Small intestine (tissue), 7 donors: Measurements from ENCODE around the gene SEPTIN1. TPM values are rescaled to one million over a fixed set of nuclear protein-coding genes. Genes with fewer than 3 reads are reported as not detected.
"Not testable (repeated sequence)": the region's sequence is repeated elsewhere in the genome, so short reads cannot be mapped to it uniquely, and the experiment has no call there.

ENCODE experiments used
- DNase-seq, 2 donors: peaks; one replicate each; pipeline versions ENCODE4 v3.0.0 to v3.0.0-alpha.2; 2013
- FAIRE-seq: peaks from 2 replicates; lab custom pipeline; 2012; peaks lifted over from hg19 to GRCh38; lab: Jason Lieb, UNC
- H3K27ac ChIP-seq, 3 donors: one replicate each; pipeline ENCODE4 v1.5.1; 2013; ENCODE audit warnings: low read length in 2 of 3, mild to moderate bottlenecking in 2 of 3, control low read depth in 1 of 3, inconsistent platforms in 1 of 3, low read depth in 1 of 3, moderate library complexity in 1 of 3
- H3K27me3 ChIP-seq, 3 donors: one replicate each; pipeline ENCODE4 v1.6.1; 2013; ENCODE audit warnings: low read length in 3 of 3, inconsistent platforms in 1 of 3; ENCODE audit not compliant: control insufficient read depth in 3 of 3, insufficient read depth in 3 of 3
- H3K36me3 ChIP-seq, 3 donors: one replicate each; pipeline ENCODE4 v1.6.1; 2013; ENCODE audit warnings: low read length in 3 of 3, inconsistent platforms in 1 of 3, low read depth in 1 of 3, mild to moderate bottlenecking in 1 of 3, moderate library complexity in 1 of 3; ENCODE audit not compliant: control insufficient read depth in 3 of 3, insufficient read depth in 2 of 3
- H3K4me1 ChIP-seq, 3 donors: one replicate each; pipeline ENCODE4 v1.6.1; 2013; ENCODE audit warnings: low read length in 2 of 3, inconsistent platforms in 1 of 3, low read depth in 1 of 3, mild to moderate bottlenecking in 1 of 3, moderate library complexity in 1 of 3; ENCODE audit not compliant: control insufficient read depth in 3 of 3, insufficient read depth in 2 of 3
- H3K4me3 ChIP-seq, 3 donors: one replicate each; pipeline ENCODE4 v1.5.1; 2013; ENCODE audit warnings: low read length in 3 of 3, control low read depth in 1 of 3, inconsistent platforms in 1 of 3, low read depth in 1 of 3, mild to moderate bottlenecking in 1 of 3, moderate library complexity in 1 of 3
- H3K9me3 ChIP-seq, 2 donors: one replicate each; pipeline ENCODE4 v1.6.1; 2013; ENCODE audit warnings: low read depth in 1 of 2, low read length in 1 of 2; ENCODE audit not compliant: control insufficient read depth in 2 of 2, insufficient read depth in 1 of 2
- WGBS, 3 donors: extraction: QIAGEN DNeasy Blood & Tissue Kit; methylation state at CpG; one replicate each; pipeline ENCODE4 v1.1.7; 2013; 5-methylcytosine and 5-hydroxymethylcytosine counted together
- polyA plus RNA-seq, 4 donors: library from polyadenylated mRNA; stranded (reverse) in 3 of 4; unstranded in 1 of 4; fragments of 200-250 nt in 3 of 4; fragments of 120-200 nt in 1 of 4; gene quantifications; one replicate each; pipeline versions ENCODE4 v1.2.1 to v1.2.3, GENCODE V29; 2013
- donor health status: healthy with polysubstance abuse.
- donor health status: control.
- donor health status: control.
- donor health status: Bipolar disorder and iron deficiency.
- donor health status: healthy.

Gene SEPTIN1
- polyA plus RNA-seq, 4 donors, result 4.8 to 21.1 (median 6.4) TPM

DNA sequence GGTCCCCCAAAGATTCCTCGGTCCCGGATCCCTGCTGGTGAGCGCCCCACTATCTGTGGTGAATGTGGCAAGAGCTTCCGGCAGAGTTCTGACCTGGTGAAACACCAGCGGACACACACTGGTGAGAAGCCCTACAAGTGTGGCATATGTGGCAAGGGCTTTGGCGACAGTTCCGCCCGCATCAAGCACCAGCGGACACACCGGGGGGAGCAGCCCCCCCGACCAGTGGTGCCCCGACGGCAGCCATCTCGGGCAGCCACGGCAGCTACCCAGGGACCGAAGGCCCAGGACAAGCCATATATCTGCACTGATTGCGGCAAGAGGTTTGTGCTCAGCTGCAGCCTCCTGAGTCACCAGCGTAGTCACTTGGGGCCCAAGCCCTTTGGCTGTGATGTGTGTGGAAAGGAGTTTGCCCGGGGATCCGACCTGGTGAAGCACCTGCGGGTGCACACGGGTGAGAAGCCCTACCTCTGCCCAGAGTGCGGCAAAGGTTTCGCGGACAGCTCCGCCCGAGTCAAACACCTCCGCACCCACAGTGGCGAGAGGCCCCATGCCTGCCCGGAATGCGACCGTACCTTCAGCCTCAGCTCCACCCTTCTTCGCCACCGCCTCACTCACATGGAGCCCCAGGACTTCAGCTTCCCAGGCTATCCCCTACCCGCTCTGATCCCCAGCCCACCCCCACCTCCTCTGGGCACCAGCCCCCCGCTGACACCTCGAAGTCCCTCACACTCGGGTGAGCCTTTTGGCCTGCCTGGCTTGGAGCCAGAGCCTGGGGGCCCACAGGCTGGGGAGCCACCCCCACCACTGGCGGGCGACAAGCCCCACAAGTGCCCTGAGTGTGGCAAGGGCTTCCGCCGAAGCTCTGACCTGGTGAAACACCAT is 15.7 kb upstream of the SEPTIN1 start:
- H3K36me3 ChIP-seq, result peaks cover 0 to 22% (median 0%) of the 10 kb centered on the region in 3 donors
- DNase-seq (peak in 1 of 2 donors; percentile 2), FAIRE-seq (no peak)
- no peak overlapping the region for H3K27ac ChIP-seq
- H3K4me3 ChIP-seq, result no peak overlapping the region
- no peaks in the 10 kb centered on the region for H3K9me3 ChIP-seq
- no peaks in the 10 kb centered on the region for H3K27me3 ChIP-seq
- 87 to 93% (median 89%) methylated on average over 35 to 42 of the region's 42 CpGs for WGBS, 3 donors
- peaks cover 0 to 30% (median 2%) of the 10 kb centered on the region in 3 donors for H3K4me1 ChIP-seq

DNA sequence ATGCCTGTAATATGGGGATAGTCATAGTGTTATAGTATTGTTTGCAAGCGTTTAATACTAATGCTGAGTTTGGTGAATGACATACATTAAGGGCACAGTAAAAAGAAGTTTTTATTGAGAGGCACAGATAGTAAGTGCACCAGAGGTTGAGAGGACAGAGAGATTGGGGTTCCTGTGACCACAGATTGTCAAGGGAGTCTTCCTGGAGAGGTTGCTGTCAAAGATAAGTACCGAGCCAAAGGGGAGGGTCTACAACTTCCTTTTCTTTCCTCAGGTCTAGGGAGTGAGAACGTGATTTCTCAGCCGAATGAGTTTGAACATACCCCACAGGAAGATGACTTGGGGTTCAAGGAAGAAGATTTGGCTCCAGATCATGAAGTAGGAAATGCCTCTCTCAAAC is 14.7 kb upstream of the SEPTIN1 start:
- DNase-seq, result peak in 1 of 2 donors; percentile 1
- H3K27me3 ChIP-seq, result no peaks in the 10 kb centered on the region
- peaks cover 0 to 22% (median 0%) of the 10 kb centered on the region in 3 donors for H3K36me3 ChIP-seq
- FAIRE-seq, result no peak
- H3K9me3 ChIP-seq, result no peaks in the 10 kb centered on the region
- H3K4me3 ChIP-seq, result no peak overlapping the region
- peaks cover 0 to 28% (median 2%) of the 10 kb centered on the region in 3 donors for H3K4me1 ChIP-seq
- no peak overlapping the region for H3K27ac ChIP-seq
- WGBS, 3 donors, result 70 to 78% (median 72%) methylated on average over 4 of the region's 4 CpGs

DNA sequence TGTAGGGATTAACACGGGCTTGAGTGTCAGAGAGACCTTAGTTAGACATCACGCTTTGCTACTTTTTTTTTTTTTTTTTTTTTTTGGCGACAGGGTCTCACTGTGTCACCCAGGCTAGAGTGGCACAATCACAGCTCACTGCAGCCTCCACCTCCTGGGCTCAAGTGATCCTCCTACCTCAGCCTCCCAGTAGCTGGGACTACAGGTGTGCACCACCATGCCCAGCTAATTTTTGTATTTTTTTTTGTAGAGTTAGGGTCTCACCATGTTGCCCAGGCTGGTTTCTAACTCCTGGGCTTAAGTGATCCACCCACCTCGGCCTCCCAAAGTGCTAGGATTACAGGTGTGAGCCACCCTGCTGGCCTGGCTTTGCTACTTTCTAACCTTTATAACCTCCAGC is 14.3 kb upstream of the SEPTIN1 start:
- not testable (repeated sequence) for H3K4me3 ChIP-seq, FAIRE-seq, H3K27me3 ChIP-seq, H3K9me3 ChIP-seq, H3K27ac ChIP-seq
- Histone ChIP-seq H3K36me3 (peaks cover 0 to 22% (median 0%) of the 10 kb centered on the region in 3 donors), H3K4me1 (peaks cover 0 to 24% (median 2%) of the 10 kb centered on the region in 3 donors)
- peak in 1 of 2 donors; percentile 5 for DNase-seq
- 35 to 67% (median 40%) methylated on average over 3 to 4 of the region's 4 CpGs for WGBS, 3 donors

GRCh38 chr16:30395992-30396585 is 13.7 kb upstream of the SEPTIN1 start:
- FAIRE-seq (no peak), DNase-seq (peak; percentile 42 to 54)
- no peaks in the 10 kb centered on the region for H3K27me3 ChIP-seq
- H3K4me3 ChIP-seq, result peak overlapping the region; percentile 73 to 81 (median 76)
- 7 to 15% (median 12%) methylated on average over 11 to 13 of the region's 13 CpGs for WGBS, 3 donors
- H3K27ac ChIP-seq, result peak overlapping the region in 2 of 3 donors; percentile 73 to 76
- H3K9me3 ChIP-seq, result no peaks in the 10 kb centered on the region
- H3K4me1 ChIP-seq, result peaks cover 0 to 22% (median 2%) of the 10 kb centered on the region in 3 donors
- H3K36me3 ChIP-seq, result peaks cover 0 to 22% (median 0%) of the 10 kb centered on the region in 3 donors

GRCh38 chr16:30395155-30395991 is 13.0 kb upstream of the SEPTIN1 start, which contains the start of gene ZNF48:
ZNF48 (plus strand) TSS chr16:30395420; CDS start chr16:30395795, 375 bp downstream.
- Histone ChIP-seq H3K4me1 (peaks cover 0 to 22% (median 2%) of the 10 kb centered on the region in 3 donors), H3K27me3 (no peaks in the 10 kb centered on the region), H3K27ac (peak within 1 kb of the TSS; percentile 48 to 86 (median 81)), H3K36me3 (peaks cover 0 to 22% (median 0%) of the 10 kb centered on the region in 3 donors), H3K9me3 (no peaks in the 10 kb centered on the region), H3K4me3 (peak within 1 kb of the TSS; percentile 73 to 81 (median 77))
- 0% methylated on average over 43 to 103 of the region's 103 CpGs for WGBS, 3 donors
- DNase-seq (peak; percentile 71 to 94), FAIRE-seq (no peak)

- 9 to 17% (median 10%) methylated on average over 30 to 31 of the region's 31 CpGs for WGBS, 3 donors
- Histone ChIP-seq H3K4me3 (peak overlapping the region; percentile 73 to 81 (median 77)), H3K36me3 (peaks cover 0 to 22% (median 0%) of the 10 kb centered on the region in 3 donors), H3K27me3 (no peaks in the 10 kb centered on the region), H3K9me3 (no peaks in the 10 kb centered on the region), H3K4me1 (peaks cover 0 to 16% (median under 1%) of the 10 kb centered on the region in 3 donors), H3K27ac (peak overlapping the region; percentile 48 to 86 (median 81))
- FAIRE-seq, result no peak
- DNase-seq, result peak in 1 of 2 donors; percentile 24
Measured at GRCh38 chr16:30394592-30395154, 12.3 kb upstream of the SEPTIN1 start.

GRCh38 chr16:30383521-30383920 is 1.2 kb upstream of the SEPTIN1 start:
- peaks cover 0 to 7% (median 0%) of the 10 kb centered on the region in 3 donors for H3K36me3 ChIP-seq
- WGBS, 3 donors, result 45 to 55% (median 47%) methylated on average over 2 of the region's 2 CpGs
- H3K4me1 ChIP-seq, result peaks cover 0 to 14% (median 2%) of the 10 kb centered on the region in 3 donors
- no peak overlapping the region for H3K27ac ChIP-seq
- peak in 1 of 2 donors; percentile 1 for DNase-seq
- H3K9me3 ChIP-seq, result no peaks in the 10 kb centered on the region
- H3K27me3 ChIP-seq, result no peaks in the 10 kb centered on the region
- FAIRE-seq, result no peak
- no peak overlapping the region for H3K4me3 ChIP-seq
